Measurements from ENCODE around the gene JMJD4. TPM values are rescaled to one million over a fixed set of nuclear protein-coding genes. Genes with fewer than 3 reads are reported as not detected.

Gene JMJD4
- total RNA-seq, 2 donors from 2014 or later: 7.2 to 14.8 TPM

GRCh38 chr1:227771326-227771725, 36.2 kb upstream of the JMJD4 start:
- Mint-ChIP-seq H3K9me3 (no peaks in the 10 kb centered on the region), H3K27ac (no peak overlapping the region), H3K36me3 (peaks cover 0 to 21% of the 10 kb centered on the region in 2 donors)
- DNase-seq (ENCODE audit: low spot score in 2 of 2) (no peak), ATAC-seq (no peak)

DNA sequence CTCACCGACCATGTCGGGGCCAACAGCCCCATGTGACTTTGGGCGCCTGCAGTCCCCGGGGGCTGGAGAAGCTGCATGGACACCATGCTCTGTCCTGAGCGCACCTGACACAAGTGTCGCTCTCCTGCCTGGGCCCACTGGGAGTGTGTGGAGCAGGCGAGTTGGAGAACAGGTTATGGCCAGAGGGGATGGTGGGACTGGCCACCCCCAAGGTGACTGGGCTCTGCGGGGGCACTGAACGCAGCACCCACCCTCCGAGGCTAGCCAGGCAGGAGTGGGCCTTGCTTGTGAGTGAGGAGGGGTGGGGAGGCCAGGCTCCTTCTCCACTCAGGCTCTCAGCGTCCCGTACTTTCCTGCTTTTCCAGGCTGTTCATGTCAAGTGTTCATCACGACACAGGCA, 35.7 kb upstream of the JMJD4 start:
- ATAC-seq (no peak), DNase-seq (ENCODE audit: low spot score in 2 of 2) (no peak)
- no peaks in the 10 kb centered on the region for H3K9me3 Mint-ChIP-seq
- H3K36me3 Mint-ChIP-seq: peaks cover 0 to 21% of the 10 kb centered on the region in 2 donors
- no peak overlapping the region for H3K27ac Mint-ChIP-seq

DNA sequence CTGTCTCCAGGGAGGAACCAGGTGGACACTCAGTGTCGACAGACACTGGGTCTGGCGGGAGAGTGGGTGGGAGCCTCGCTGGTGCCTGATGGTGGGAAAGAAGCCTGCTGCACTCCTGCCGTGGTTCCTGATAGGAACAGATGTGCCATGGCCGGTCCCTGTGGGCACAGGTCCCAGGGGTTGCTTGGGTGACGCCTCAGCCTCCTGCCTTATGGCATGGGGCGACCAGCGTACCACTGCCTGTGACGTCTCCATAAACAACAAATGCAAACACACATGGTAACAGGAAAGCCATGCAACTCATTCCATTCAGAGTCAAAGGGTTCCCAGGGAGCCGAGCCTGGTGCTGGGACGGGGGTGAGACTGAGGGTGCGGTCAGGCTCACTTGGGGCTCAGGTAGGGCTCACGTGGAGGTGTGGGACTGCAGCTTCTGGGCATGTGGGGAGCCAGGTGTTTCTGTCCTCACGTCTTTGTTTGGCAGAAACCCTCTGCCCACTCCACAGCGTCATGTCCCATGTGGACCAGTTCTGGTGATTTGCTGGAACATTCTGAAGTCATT, 34.9 kb upstream of the JMJD4 start:
- Mint-ChIP-seq H3K27ac (no peak overlapping the region), H3K9me3 (no peaks in the 10 kb centered on the region), H3K36me3 (peaks cover 0 to 21% of the 10 kb centered on the region in 2 donors)
- no peak for ATAC-seq
- DNase-seq (ENCODE audit: low spot score in 2 of 2): no peak

DNA sequence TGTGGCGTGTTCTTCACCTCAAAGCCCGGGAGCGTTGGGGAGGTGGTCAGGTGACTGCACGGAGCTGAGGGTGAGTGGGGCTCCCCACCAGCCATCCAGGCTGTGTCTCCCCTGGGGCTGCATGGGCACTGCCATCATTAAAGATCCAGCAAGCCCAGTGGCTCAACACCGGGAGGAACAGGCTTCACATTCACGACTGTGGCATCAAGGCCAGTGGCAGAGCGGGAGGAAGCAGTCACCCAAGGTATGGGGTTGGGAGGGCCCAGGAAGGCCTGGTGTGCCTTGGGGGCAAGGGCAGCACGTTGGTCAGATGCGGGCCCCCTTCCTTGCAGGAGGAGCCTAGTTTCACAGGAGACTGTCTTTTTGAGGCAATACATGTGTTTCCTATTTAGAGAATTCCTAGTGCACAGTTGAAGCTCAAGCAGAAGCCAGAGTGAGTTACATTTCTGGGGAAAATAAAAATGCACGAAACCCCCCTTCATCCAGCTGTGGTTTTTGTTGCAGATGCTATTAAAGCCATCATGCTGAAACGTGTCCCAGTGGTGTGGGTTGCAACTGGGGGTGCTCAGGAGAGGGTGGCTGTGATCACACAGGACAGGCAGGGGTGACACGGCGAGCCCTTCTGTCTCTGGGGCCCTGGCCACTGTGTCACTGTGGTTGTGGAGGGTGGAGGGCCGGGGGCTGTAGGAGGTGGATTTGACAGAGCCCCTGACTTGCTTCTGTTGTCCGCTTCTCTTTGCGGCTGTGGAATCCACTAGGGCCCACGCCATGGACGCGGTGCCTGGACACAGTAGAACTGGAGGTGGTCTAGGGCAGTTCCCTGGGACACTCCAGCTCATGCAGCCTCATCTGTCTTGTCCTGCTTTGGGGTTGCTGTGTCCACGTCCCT, 34.2 kb upstream of the JMJD4 start:
- H3K27ac Mint-ChIP-seq: peak overlapping the region in 1 of 2 donors; percentile 29
- peaks cover 0 to 21% of the 10 kb centered on the region in 2 donors for H3K36me3 Mint-ChIP-seq
- no peaks in the 10 kb centered on the region for H3K9me3 Mint-ChIP-seq
- ATAC-seq (no peak), DNase-seq (ENCODE audit: low spot score in 2 of 2) (no peak)

DNA sequence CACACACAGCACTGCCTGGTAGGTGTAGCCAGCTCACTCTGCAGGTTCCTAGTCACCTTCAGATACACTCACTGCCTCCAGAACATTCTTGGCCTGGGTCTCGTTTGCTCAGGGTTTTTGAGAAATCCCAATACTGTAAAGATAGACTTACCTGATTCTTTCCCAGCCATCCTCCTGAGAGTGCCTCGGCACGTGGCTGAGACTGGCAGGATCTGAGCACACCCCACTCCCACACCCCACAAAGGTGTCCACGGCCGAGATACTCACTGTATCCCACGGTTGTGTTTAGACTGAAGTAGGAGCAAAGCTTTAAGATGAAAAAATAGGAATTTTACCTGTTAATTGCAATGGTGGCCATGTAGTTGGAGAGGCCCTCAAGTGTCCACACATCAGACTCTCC, 33.5 kb upstream of the JMJD4 start:
- Mint-ChIP-seq H3K27ac (peak overlapping the region in 1 of 2 donors; percentile 24), H3K36me3 (peaks cover 0 to 21% of the 10 kb centered on the region in 2 donors), H3K9me3 (no peaks in the 10 kb centered on the region)
- no peak for DNase-seq (ENCODE audit: low spot score in 2 of 2)
- no peak for ATAC-seq

DNA sequence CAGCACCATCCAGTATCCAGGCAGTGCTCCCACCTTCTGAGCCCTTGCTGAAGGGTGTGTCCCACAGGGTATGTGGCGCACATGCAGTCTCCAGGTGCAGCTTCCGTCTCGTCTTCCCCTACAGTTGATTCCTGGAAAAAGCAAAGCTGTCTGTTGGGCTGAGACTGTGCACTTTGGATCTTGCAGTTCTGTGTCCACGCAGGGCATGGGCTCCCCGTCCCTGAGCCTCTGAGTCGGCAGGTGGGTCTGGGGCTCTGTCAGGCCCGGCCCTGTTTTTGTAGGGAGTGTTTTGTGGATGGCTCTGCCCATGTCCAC, 33.0 kb upstream of the JMJD4 start:
- ATAC-seq (no peak), DNase-seq (ENCODE audit: low spot score in 2 of 2) (no peak)
- peaks cover 0 to 21% of the 10 kb centered on the region in 2 donors for H3K36me3 Mint-ChIP-seq
- H3K27ac Mint-ChIP-seq: no peak overlapping the region
- H3K9me3 Mint-ChIP-seq: no peaks in the 10 kb centered on the region

DNA sequence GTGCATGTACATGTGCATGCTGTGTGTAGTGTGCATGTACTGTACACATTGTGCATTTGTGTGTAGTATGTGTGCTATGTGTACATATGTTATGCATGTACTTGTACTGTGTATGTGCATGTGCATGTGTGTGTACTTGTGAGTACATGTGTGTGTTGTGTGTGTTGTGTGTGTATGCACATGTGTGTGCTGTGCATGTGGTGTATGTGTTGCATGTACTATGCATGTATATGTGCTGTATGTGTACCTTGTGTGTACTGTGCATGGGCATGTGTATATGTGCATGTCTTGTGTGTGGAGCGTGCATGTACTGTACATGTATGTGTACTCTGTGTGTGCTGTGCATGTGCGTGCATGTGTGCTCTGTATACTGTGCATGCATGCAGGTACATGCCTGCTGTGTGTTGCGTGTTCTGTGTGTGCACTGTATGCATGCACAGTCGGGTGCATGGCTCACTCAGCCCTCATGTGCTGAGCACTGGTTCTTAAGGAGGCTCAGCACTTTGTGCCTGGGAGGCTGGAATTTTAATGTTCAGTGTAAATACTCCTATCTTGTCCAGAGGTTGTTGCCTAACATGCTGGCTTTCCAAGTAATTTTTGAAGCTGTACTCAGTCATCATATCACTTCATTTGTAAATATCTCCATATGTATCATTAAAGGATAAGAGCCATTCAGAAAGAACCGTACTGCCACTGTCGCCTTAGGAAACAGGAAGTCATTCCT, 32.5 kb upstream of the JMJD4 start:
- ATAC-seq: no peak
- no peak overlapping the region for H3K27ac Mint-ChIP-seq

DNA sequence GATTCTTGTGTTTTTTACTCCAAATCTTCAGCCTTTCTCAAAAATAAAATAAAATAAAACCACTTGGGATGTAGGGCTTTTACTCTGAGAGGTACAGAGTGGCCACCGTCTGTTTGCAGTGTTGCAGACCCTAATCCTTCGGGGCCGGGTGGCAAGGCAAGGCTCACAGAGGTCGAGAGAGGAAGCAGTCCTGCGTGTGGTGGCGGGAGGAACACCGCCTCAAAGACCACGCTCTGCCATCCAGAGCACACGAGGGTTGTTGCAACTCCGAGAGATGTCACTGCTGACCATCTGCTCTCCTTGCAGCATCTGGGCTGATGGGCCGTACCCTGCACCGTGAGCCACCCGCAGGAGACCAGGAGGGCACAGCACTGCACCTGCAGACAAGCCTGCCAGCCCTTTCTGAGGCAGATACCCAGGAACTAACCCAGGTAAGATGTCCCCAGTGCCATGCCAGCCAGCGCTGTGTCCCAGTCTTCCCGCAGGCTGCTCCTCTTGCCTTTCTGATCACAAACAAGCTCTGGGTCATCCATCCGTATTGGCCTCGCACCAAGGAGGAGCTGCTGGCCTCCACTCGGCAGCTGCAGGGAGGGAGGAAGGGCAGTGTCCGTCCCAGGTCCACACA, 31.7 kb upstream of the JMJD4 start:
- H3K27ac Mint-ChIP-seq: peak overlapping the region; percentile 44 to 59
- peaks cover under 1 to 21% of the 10 kb centered on the region in 2 donors for H3K36me3 Mint-ChIP-seq
- no peak for ATAC-seq
- DNase-seq (ENCODE audit: low spot score in 2 of 2): no peak
- H3K9me3 Mint-ChIP-seq: no peaks in the 10 kb centered on the region

More for the DNA sequence above, 32.5 kb upstream of the JMJD4 start:
- DNase-seq (ENCODE audit: low spot score in 2 of 2): no peak
- Mint-ChIP-seq H3K36me3 (peaks cover 0 to 21% of the 10 kb centered on the region in 2 donors), H3K9me3 (no peaks in the 10 kb centered on the region)

- peaks cover 7 to 21% of the 10 kb centered on the region in 2 donors for H3K36me3 Mint-ChIP-seq
- ATAC-seq: peak; percentile 86 to 94
- no peaks in the 10 kb centered on the region for H3K9me3 Mint-ChIP-seq
- peak overlapping the region; percentile 44 to 59 for H3K27ac Mint-ChIP-seq
- peak; percentile 68 to 89 for DNase-seq (ENCODE audit: low spot score in 2 of 2)
These were observed 31.0 kb upstream of the JMJD4 start for GRCh38 chr1:227766015-227766634.

DNA sequence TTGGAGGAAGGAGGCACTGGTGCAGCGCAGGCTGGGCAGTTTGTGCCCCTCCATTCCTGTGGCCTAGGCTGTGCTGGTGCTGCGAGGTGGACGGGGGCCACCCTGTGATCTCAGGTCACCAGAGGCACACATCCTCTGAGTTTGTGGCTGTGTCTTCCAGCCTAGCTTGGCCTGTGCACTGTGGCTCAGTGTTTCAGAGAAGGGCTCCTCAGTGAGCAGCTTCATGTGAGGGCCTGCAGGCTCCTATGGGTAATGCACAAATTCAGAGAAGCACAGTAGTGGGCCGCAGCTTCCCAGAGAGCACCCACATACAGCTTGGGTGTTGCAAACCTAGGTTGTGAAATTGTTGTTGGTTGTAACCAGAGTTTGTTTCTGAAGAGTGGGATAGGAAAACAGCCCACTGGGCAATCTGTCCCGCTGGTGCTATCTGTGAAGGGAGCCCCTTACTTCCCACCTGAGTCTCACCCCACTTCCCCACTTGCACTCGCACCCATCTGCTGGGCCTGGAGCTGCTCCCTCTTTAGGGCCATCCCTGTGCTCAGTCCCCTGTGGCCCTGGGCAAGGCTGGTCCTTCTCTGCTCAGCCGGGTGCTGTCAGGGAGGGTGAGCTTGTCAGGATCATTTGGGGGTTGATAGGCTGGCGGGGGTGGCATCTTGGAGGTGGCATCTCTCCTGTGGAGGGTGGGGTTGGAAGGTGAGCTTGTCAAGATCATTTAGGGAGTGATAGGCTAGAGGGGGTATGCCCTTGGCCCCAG, 30.3 kb upstream of the JMJD4 start:
- DNase-seq (ENCODE audit: low spot score in 2 of 2) (no peak), ATAC-seq (no peak)
- H3K27ac Mint-ChIP-seq: peak overlapping the region in 1 of 2 donors; percentile 59
- peaks cover 12 to 21% of the 10 kb centered on the region in 2 donors for H3K36me3 Mint-ChIP-seq
- peaks cover 0 to 4% of the 10 kb centered on the region in 2 donors for H3K9me3 Mint-ChIP-seq

GRCh38 chr1:227764019-227764391, 28.9 kb upstream of the JMJD4 start:
- no peak for DNase-seq (ENCODE audit: low spot score in 2 of 2)
- Mint-ChIP-seq H3K27ac (peak overlapping the region in 1 of 2 donors; percentile 37), H3K9me3 (peaks cover 0 to 4% of the 10 kb centered on the region in 2 donors), H3K36me3 (peaks cover 24 to 27% of the 10 kb centered on the region in 2 donors)
- ATAC-seq: no peak

DNA sequence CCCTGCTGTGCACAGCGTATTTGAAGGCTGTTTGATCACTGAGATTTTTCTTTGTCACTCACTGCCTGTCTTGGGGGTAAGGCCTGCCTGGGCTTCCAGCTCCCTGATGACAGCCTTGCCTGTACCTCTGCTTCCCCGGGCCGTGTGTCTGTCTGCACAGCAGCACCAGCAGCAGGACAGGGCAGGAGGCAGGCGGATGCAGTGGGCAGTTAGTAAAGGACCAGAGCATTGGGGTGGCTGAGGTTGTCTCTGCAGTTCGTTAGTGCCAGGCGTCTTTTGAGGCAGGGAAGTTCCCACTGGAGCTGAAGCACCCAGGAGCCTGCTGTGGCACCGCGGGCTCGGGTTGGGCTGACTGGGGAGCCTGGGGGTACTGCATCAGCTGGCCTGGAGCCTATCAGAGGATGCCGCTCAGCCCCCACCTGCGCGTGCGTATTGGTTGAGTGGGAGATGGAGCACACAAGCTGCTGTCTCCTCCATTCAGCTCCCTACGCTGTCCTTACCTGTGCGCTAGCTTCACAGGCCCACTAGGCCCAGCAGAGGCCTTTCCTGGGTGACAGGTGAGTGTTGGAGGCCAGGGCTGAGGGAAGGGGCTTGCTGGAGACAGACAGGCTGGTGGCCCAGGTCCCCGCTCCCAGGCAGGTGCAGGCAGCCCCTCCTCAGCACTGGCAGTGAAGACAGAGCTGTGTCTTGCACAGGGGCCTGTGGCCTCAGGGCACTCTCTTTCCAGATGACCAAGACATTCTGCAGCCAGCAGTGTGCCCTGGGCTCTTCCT, 28.3 kb upstream of the JMJD4 start:
- H3K9me3 Mint-ChIP-seq: peaks cover 0 to 4% of the 10 kb centered on the region in 2 donors
- ATAC-seq: no peak
- H3K27ac Mint-ChIP-seq: no peak overlapping the region
- no peak for DNase-seq (ENCODE audit: low spot score in 2 of 2)
- peaks cover 21 to 33% of the 10 kb centered on the region in 2 donors for H3K36me3 Mint-ChIP-seq

GRCh38 chr1:227762231-227762911, 27.3 kb upstream of the JMJD4 start:
- ATAC-seq: peak; percentile 44 to 64
- peak; percentile 81 for DNase-seq (ENCODE audit: low spot score in 2 of 2)
- peaks cover 0 to 4% of the 10 kb centered on the region in 2 donors for H3K9me3 Mint-ChIP-seq
- peak overlapping the region in 1 of 2 donors; percentile 50 for H3K27ac Mint-ChIP-seq
- H3K36me3 Mint-ChIP-seq: peaks cover 11 to 36% of the 10 kb centered on the region in 2 donors

- Mint-ChIP-seq H3K27ac (peak overlapping the region in 1 of 2 donors; percentile 68), H3K36me3 (peaks cover 7 to 36% of the 10 kb centered on the region in 2 donors), H3K9me3 (peaks cover 0 to 4% of the 10 kb centered on the region in 2 donors)
- DNase-seq (ENCODE audit: low spot score in 2 of 2) (no peak), ATAC-seq (no peak)
These were observed 26.6 kb upstream of the JMJD4 start for GRCh38 chr1:227761621-227762230.
